GM19397 (cell line): ENCODE data around the gene MAP3K2.

ENCODE experiments used
- ATAC-seq: cut with Tn5 transposase; IDR thresholded peaks from one replicate; pipeline ENCODE4 v1.9.1; 2021; ENCODE audit warnings: mild to moderate bottlenecking, moderate library complexity; ENCODE audit not compliant: unreplicated experiment

The MAP3K2 gene

DNA sequence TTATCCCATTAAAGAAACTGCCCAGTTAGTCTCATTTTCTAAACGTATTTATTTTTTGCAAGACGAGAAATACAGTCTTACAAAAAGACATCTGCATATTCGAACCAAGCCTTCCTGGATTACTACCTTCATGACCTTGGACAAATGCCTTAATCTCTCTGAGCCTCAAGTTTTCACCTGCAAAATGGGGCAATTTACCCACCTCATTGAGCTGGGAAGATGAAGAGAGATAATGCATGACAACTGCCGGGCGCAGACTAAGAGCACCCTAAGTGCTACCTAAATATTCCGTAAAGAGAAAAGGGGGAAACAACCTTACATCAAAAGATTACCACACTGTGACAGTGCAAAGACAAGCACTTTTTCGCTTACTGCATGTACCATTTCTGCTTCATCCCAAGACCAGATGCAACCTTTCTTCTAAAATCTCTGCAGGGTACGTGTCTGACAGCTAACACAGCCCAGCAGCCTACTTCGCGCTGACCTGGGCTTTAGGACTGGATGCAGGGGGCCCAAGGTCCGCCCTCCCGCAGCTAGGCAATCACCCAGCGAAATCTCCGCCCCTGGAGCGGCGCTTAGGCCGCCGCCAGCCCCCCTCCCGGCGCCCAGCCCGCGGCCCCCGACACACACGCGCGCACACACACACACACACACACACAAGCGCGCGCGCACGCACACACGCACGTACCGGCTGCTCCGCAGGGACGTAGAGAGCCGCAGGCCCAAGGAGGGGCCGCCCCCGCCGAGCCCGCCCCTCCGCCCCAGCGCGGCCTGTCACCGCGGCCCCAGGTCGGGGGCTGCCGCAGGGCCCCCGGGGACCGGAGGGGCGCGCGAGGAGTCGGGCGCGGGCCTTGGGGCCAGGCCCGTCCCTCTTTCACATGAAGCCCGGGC is 766 bp downstream of the MAP3K2 start:
- ATAC-seq = peak; percentile 69

DNA sequence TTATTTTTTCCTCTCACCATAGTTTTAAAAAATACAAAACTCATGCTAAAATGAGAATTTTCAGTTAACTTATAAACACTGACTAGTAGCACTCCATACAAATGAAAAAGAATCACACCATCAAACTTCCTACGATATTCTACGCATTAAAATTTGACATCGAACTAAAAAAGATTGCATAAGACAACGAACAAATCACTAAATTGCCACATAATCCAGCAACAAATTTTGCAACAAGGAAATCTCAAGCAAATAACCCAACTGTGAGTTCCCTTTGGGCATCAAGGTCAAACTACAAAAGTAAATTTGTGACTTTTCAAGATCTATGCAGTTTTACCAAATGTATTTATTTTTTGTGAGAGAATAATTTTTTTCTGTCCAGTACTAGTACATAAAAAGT is 1.5 kb downstream of the MAP3K2 start:
- ATAC-seq = no peak

DNA sequence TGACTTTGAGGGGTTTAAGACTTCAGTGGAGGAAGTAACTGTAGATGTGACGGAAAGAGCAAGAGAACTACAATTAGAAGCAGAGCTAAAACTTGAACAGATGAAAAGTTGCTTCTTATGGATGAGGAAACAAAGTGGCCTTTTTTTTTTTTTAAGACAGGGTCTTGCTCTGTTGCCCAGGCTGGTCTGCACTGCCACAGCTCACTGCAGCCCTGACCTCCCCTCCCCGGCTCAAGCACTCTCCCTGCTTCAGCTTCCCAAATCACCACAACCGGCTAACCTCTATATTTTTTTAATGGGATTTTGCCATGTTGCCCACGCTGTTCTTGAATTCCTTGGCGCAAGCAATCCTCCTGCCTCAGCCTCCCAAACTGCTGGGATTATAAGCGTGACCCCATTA is 3.2 kb downstream of the MAP3K2 start:
- ATAC-seq = no peak

DNA sequence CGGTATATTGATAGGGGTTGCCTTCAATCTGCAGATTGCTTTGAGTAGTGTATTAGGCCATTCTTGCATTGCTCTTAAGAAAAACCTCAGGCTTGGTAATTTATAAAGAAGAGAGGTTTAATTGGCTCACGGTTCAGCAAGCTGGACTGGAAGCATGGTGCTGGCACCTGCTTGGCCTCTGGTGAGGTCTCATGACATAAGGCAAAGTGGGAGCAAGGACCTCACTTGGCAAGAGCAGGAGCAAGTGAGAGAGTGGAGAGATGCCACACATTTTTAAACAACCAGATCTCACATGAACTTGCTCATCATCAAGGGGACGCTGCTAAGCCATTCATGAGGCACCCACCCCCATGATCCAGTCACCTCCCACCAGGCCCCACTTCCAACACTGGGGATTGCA is 4.9 kb downstream of the MAP3K2 start:
- ATAC-seq = no peak

DNA sequence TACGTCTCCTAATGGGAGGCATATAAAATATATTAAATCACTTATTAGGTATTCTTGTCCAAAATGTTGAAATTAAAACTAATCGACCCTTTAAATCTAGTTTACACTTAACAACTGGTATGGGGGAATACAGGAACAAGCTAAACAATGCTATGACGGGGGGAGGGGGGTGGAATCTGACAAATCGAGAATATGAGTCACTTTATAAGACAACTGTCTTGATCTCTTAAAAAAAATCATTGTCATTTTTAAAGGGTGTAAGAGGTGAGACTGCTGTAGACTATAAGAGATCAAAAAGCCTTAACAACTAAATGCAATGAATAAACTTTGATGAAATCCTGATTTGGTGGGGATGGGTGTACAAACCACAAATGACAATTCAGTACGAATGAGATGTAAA is 6.0 kb downstream of the MAP3K2 start:
- ATAC-seq = no peak

DNA sequence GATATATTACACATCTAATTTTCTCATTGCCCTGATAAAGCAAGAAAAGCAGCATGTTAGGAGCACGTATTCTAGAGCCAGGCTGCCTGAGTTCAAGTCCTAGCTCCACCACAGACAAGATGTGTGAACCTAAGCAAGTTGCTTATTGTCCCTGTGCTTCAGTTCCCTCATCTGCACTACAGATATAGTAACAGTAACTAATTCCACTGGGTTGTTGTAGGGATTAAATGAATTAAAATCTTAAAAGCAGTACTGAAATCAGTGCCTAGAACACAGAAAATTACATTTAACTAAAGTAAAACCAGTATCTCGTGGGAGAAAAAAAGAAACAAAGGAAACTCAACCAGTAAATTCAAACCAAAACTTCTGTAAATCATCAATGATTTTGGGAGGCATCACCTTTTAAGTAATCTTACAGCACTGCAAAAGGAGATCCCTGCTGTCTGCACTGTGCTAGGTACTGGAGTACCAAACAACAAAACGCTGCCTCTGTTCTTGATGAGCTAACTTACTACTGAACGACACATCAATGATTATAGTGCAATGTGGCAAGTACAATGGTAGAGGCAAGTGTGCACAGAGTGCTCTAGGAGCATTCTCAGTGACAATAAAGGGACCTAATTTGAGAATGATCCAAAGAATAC is 7.9 kb downstream of the MAP3K2 start:
- ATAC-seq = no peak

DNA sequence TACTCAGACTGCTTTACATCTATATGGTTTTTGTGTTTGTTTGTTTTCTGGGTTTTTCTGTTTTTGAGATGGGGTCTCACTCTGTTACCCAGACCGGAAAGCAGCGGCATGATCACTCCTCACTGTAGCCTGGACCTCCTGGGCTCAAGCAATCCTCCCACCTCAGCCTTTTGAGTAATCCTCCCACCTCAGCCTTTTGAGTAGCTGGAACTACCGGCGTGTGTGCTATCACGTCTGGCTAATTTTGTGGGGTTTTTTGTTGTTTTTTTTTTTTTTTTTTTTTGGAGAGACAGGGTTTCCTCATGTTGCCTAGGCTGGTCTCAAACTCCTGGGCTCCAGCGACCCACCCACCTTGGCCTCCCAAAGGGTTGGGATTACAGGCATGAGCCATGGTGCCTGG is 9.1 kb downstream of the MAP3K2 start:
- ATAC-seq = no peak

DNA sequence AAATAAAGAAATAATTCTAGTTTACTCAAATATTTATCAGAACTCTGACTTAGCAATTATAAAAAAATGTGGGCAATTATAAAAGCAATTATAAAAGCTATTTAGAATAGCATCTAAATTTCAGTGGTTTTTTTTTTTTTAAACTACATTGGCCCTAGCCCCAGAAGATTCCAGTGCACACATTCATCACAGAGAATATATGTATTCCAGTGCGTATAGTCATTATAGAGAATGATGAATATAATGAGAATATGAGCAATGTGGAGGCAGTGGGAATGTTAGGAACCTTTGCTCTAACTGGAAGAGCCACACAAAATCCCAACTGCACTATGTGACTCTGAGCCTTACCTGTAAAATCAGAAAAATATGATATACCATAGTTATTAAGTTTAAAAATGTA is 10.5 kb downstream of the MAP3K2 start:
- ATAC-seq = no peak

DNA sequence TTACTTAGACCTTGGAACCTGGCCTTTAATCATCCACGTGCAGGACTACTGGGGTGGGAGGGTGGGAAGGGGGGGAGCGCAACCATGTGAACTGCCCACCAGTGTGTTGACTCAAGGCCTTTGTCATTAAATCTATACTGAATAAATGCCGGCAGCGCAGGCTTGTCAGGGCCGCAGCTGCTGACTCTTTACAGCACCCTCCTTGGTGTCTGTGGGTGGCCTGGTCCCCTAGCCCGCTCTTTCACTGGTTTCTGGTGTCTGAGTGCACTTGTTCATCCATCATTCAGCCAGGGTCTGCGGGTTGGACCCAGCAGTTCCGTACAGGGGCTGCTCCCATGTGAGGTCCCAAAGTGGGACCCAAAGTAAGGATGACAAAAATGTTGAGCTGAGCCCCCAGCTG is 11.5 kb downstream of the MAP3K2 start:
- no peak for ATAC-seq

DNA sequence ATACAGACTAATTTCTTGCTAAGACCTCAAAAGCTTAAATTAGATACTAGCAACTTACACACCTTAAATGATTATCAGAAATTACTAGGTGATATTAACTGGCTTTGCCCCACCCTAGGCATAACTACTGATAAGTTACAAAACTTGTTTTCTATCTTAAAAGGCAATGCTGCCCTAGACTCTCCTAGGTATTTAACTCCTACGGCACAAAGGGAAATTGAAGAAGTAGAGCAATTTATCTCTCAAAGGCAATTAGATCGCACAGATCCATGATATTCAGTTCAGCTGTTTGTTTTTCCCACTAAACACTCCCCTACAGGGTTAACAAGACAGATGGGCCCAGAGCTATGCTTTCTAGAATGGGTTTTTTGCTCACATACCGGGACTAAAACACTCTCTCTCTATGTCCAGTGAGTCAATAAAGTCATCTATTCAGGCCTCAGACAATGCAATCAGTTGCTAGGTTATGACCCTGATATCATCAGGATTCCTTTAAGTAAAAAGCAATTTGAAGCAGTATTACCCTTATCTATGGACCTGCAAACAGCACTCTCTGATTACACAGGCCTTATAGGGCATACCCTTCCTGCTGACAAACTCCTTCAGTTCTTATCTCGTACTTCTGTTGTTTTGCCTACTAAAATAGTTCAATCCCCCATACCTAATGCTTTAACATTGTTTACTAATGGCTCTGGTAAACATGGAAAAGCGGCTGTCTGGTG is 14.3 kb downstream of the MAP3K2 start:
- no peak for ATAC-seq

DNA sequence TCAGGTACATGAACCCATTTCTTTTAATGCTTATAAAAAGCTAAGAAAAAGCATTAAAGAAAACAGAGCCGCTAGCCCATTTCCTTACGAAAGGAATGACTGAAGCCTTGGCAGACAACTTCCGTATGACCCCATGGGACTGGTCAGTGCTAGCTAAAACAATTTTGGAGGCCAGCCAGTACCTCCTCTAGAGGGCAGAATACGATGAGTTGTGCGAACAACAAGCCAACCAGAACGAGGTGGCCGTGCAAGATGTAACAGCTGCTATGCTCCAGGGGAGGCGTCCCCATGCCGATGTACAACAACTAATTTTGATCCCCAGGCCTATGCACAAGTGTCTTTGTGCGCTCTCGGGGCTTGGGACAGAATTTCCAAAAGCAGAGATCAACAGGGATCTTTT is 16.7 kb downstream of the MAP3K2 start:
- no peak for ATAC-seq

DNA sequence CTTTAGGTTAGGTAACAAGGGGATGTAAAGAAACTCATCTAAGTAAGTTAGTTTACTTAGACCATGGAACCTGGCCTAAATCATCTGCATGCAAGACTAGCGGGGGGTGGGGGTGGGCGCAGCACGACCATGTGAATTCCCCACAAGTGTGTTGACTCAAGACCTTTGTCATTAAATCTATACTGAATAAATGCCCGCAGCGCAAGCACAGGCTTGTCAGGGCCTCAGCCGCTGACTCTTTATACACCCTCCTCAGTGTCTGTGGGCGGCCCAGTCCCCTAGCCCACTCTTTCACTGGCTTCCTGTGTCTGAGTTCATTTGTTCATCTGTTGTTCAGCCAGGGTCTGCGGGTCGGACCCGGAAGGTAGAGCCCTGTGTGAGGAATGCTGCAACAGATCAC is 17.8 kb downstream of the MAP3K2 start:
- ATAC-seq = no peak

DNA sequence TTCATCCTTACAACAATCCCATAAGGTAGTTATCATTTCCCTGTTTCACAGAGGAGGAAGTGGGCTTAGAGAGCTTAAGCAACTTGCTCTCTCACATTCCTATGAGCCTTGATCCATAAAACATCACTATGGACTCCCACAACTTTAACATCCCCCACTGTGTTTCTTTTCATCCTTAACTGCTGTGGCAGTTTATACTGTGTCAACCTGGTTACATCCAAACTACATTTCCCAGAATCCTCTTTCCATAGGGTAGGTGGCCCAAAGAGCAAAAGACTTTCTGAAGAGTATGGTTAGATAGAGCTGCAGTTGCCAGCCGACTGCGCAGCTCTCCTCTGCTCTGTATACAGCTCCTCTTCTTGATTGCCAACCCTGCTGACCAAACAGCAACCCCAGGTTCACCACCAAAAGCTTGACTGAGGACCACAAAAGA is 22.5 kb downstream of the MAP3K2 start:
- no peak for ATAC-seq

DNA sequence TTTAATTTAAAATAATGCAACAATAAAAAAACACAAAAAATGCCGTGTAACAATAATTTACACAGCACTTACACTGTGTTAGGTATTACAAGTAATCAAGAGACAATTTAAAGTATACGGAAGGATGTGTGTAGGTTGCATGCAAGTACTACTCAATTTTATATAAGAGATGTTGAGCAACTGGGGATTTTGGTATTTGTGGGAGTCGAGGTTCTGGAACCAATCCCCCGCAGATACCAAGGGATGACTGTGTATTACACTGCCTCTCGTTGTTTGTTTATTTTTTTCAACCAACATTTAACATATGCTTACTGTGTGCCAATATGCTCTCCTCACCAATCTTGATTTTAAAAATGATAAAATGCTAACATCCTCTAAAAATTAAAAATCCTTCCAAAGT is 24.8 kb downstream of the MAP3K2 start:
- no peak for ATAC-seq

DNA sequence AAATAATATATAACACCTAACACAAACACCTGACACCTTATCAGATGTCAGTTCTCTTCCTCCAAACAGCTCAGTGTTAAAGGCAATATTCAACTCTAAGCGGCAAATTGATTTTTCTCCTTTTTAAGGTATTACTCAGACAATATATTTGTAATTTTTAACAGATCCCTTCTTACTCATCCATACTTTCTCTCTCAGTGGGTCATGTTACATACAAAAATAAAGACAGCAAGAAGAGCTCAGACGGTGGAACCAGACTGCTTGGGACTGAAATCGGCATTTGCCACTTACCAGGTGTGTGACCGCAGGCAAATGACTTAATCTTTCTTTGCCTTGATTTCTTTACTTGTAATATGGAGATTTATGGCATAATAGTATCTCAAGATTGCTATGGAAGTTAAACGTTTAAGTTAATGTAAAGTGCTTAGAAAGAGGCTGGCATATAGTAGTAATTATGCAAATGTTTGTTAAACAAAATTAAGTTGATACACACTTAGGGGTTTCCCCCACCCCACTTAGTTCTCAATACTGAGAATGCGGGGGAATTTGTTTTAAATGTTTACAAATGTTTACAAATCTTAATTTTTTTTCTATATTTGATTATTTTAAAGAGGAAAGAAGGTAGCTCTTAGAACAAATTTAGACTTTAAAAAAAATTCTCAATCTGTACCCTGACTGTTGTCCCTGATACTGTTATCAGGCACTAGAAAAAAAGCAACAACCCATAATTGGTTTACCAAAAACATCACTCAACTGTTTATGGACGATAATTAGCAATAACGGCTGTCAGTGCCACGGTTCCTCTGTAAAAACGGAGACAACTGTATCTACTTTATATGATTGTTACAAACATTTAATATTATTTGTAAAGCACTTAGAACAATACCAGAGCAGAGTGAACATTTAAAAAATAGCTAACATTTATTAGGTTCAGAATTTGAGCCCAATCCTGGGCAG is 25.6 kb downstream of the MAP3K2 start:
- no peak for ATAC-seq

DNA sequence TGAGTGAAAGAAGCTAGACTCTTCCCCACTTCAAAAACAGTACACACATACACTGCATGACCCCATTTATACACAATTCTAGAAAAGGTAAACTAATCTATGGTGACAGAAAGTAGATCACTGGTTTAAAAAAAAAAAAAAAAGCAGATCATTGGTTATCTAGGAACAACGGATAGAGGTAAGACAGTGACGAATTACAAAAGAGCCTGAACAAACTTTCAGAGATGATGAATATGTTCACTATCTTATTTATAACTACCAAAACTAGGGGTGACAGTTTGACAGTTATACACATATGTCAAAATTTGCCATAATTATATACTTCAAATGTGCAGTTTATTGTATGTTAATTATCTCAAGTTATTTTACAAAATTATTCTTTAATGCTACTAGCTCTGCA is 27.5 kb downstream of the MAP3K2 start:
- no peak for ATAC-seq

DNA sequence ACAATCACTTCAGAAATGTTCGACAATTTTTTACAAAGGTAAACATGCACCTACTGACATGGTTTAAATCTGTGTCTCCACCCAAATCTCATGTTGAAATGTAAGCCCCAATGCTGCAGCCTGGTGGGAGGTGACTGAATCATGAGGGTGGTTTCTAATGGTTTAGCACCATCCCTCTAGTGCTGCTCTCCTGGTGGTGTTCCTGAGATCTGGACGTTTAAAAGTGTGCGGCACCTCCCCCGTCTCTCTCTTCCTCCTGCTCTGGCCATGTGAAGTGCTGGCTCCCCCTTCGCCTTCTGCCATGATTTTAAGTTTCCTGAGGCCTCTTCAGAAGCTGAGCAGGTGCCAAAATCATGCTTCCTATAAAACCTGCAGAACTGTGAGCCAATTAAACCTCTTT is 28.3 kb downstream of the MAP3K2 start:
- ATAC-seq = no peak

DNA sequence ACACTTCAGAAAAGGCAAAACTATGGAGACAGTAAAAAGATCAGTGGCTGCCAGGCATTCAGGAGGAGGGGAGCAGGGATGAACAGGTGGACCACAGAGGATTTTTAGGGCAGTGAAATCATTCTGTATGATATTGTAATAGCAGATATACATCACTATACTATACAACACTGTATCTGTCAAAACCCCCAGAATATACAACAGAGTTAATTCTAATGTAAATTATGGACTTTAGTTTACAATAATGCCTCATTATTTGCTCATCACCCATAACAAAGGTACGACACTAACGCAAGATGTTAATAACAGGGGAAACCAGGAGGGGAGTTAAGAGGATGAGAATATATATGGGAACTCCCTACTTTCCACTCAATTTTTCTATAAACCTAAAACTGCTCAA is 28.8 kb downstream of the MAP3K2 start:
- ATAC-seq = no peak

DNA sequence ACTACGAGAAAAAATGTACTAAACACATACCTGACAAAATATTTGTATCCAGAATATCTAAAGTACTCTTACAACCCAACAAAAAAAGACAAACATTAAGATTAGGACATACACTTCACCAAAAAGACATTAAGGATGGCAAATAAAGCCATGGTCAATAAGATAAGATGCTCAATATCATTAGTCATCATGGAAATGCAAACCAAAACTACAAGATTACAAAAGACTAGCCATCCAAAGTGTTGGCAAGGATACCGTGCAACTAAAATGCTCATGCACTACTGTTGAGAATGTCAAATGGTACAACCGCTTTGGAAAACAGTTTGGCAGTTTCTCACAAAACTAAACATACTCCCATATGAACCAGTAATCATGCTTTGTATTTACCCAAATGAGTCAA is 29.7 kb downstream of the MAP3K2 start:
- no peak for ATAC-seq

DNA sequence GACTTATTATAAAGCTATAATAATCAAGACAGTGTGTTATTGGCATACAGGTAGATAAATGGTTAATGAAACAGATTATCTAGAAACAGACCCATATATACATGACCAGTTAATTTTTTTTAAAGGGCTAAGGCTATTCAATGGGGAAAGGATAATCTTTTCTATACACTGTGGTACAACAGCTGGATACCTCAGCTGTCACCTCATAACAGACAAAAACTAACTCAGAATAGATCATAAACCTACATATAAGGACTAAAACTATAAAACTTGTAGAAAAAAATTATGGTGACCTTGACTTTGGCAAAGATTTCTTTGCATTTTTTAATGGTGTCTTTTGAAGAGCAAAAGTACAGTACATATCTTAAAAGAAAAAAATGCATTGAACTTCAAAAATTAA is 30.2 kb downstream of the MAP3K2 start:
- no peak for ATAC-seq

DNA sequence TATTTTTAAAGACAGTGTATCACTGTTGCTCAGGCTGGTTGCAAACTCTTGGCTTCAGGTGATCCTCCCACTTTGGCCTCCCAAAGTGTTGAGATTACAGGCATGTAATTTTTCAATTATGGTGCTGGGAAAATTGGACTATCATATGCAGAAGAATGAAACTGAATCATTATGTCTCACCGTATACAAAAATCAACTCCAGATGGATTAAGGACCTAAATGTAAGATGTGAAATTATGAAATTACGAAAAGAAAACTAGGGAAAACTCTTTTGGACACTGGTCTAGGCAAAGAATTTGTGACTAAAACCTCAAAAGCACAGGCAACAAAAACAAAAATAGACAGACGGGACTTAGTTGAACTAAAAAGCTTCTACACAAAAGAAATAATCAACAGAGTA is 31.2 kb downstream of the MAP3K2 start:
- ATAC-seq = no peak
